Measurements from ENCODE around the gene TDRD12. TPM values are rescaled to one million over a fixed set of nuclear protein-coding genes. Genes with fewer than 3 reads are reported as not detected.

The TDRD12 gene
- total and polyA plus RNA-seq, 2 donors (not counting 3 experiments of a cell fraction or from before 2014, with no cell fraction given) = 0.03 to 0.09 TPM

DNA sequence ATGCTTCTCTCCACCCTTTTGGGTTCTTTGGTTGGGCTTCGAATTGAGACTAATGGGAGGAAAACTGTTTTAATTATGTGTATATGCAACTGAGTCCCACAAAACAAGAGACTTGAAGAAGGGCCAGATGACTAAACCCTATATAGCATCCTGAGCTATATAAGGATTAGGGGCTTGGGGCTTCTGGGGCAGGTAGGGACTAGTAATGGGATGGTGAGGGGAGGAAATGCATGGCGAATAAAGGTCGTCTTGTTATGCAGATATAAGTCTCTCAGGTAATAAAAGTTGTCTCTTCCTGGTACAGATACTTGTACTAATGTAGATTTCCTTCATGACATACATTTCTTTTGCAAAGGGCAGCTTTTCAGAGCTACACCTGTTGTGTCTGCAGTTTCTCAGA is 152.8 kb downstream of the TDRD12 start:
- FAIRE-seq (no peak), DNase-seq (ENCODE audit: low read depth, low spot score) (no peak)
- intact Hi-C loops (cut with micrococcal nuclease) = no loop called here
- no peaks in the 10 kb centered on the region for H3K9me1 ChIP-seq (replicated peaks; ENCODE audit: control insufficient read depth, extremely low read depth, insufficient read depth, low read length)
- no peaks in the 10 kb centered on the region for H3K9me3 ChIP-seq (replicated peaks; ENCODE audit: control insufficient read depth, insufficient read depth, low read length)
- dilution Hi-C loops (cut with MboI; ENCODE audit: extremely low pct_ligation_motif_present, low sequenced_read_pairs) = no loop called here
- H4K20me1 ChIP-seq (replicated peaks; ENCODE audit: control insufficient read depth, extremely low read depth, insufficient read depth, low read length) = no peaks in the 10 kb centered on the region
- H3K36me3 ChIP-seq (ENCODE audit: control insufficient read depth in 2 of 2, extremely low read depth in 1 of 2, insufficient read depth in 2 of 2, low read length in 2 of 2) = no peaks in the 10 kb centered on the region
- no peak overlapping the region for H3K9ac ChIP-seq (replicated peaks; ENCODE audit: extremely low read depth, insufficient read depth, low read length)
- no peak overlapping the region for H3K4me2 ChIP-seq (ENCODE audit: insufficient read depth, low read length)
- H3K27ac ChIP-seq (ENCODE audit: insufficient read depth, low read depth, low read length) = no peak overlapping the region
- no peaks in the 10 kb centered on the region for H3K27me3 ChIP-seq (ENCODE audit: control insufficient read depth in 2 of 2, insufficient read depth in 2 of 2, low read length in 2 of 2)
- no TSS peak for BruUV-seq (replicated peaks)
- ChIA-PET CTCF (no interaction called here), POLR2A (no interaction called here)
- no peaks in the 10 kb centered on the region for H3K79me2 ChIP-seq (ENCODE audit: control insufficient read depth, insufficient read depth, low read length)
- no peak overlapping the region for H2AFZ ChIP-seq (ENCODE audit: low read depth, low read length)
- no peaks in the 10 kb centered on the region for H3K4me1 ChIP-seq (ENCODE audit: control insufficient read depth, extremely low read depth, insufficient read depth, low read length)
- no peak overlapping the region for H3K4me3 ChIP-seq (replicated peaks in 1 of 3; ENCODE audit: insufficient read depth in 1 of 3, low read depth in 1 of 3, low read length in 3 of 3)
- TF ChIP-seq FOS (IDR thresholded peaks at IDR 0.05; ENCODE audit: borderline replicate concordance, insufficient read depth, low read length) (no peak), JUN (IDR thresholded peaks at IDR 0.05; ENCODE audit: borderline replicate concordance, insufficient read depth, insufficient read length, low read depth) (no peak), MYC (IDR thresholded peaks at IDR 0.05; ENCODE audit: low read depth, low read length) (no peak), GATA2 (IDR thresholded peaks at IDR 0.05; ENCODE audit: insufficient read depth, insufficient read length, low read depth, low read length) (no peak), POLR2A (IDR thresholded peaks at IDR 0.05; ENCODE audit: low read depth, low read length) (no peak)

DNA sequence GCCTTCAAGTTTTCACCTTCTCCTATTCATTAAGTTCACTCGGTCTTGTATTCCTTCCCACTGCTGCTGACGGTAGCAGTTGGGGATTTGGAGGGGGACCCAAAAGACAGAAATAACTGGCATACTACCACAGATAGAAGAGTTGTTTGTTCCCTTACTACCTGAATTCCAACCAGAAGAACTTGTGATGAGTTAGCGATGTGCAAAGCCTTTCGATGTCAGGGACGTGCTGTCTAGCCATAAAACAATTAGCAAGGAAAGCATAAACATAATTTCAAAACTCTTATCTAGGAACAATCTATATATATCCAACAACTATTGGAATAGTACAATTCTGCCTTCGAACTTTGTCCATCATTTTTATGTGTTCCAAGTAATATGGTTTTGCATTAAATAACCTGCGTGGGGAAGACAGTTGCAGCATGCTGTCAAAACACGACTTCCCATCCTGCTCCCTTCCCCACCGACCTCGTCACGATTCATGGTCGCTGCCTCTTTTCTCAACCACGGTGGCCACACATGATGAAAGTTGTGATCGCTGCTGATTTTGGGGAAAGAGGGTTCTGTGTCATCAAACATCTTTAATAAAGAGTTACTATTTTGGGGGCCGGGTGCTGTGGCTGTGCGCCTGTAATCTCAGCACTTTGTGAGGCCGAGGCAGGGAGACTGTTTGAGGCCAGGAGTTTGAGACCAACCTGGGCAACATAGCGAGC is 153.8 kb downstream of the TDRD12 start:
- no peaks in the 10 kb centered on the region for H3K4me1 ChIP-seq (ENCODE audit: control insufficient read depth, extremely low read depth, insufficient read depth, low read length)
- no TSS peak for BruUV-seq (replicated peaks)
- H3K27me3 ChIP-seq (ENCODE audit: control insufficient read depth in 2 of 2, insufficient read depth in 2 of 2, low read length in 2 of 2) = no peaks in the 10 kb centered on the region
- no peak overlapping the region for H3K27ac ChIP-seq (ENCODE audit: insufficient read depth, low read depth, low read length)
- dilution Hi-C loops (cut with MboI; ENCODE audit: extremely low pct_ligation_motif_present, low sequenced_read_pairs) = no loop called here
- DNase-seq (ENCODE audit: low read depth, low spot score) (no peak), FAIRE-seq (no peak)
- no peaks in the 10 kb centered on the region for H3K36me3 ChIP-seq (ENCODE audit: control insufficient read depth in 2 of 2, extremely low read depth in 1 of 2, insufficient read depth in 2 of 2, low read length in 2 of 2)
- H3K4me3 ChIP-seq (replicated peaks in 1 of 3; ENCODE audit: insufficient read depth in 1 of 3, low read depth in 1 of 3, low read length in 3 of 3) = no peak overlapping the region
- TF ChIP-seq EZH2 (IDR thresholded peaks at IDR 0.05; ENCODE audit: borderline replicate concordance, low read depth, low read length, severe bottlenecking) (no peak), MYC (IDR thresholded peaks at IDR 0.05; ENCODE audit: low read depth, low read length) (no peak), JUN (IDR thresholded peaks at IDR 0.05; ENCODE audit: borderline replicate concordance, insufficient read depth, insufficient read length, low read depth) (no peak), FOS (IDR thresholded peaks at IDR 0.05; ENCODE audit: borderline replicate concordance, insufficient read depth, low read length) (no peak), GATA2 (IDR thresholded peaks at IDR 0.05; ENCODE audit: insufficient read depth, insufficient read length, low read depth, low read length) (no peak), POLR2AphosphoS5 (IDR thresholded peaks at IDR 0.05; ENCODE audit: insufficient read depth, low read depth, low read length) (no peak), POLR2A (IDR thresholded peaks at IDR 0.05; ENCODE audit: low read depth, low read length) (no peak)
- TF ChIP-seq, protein P1, sequence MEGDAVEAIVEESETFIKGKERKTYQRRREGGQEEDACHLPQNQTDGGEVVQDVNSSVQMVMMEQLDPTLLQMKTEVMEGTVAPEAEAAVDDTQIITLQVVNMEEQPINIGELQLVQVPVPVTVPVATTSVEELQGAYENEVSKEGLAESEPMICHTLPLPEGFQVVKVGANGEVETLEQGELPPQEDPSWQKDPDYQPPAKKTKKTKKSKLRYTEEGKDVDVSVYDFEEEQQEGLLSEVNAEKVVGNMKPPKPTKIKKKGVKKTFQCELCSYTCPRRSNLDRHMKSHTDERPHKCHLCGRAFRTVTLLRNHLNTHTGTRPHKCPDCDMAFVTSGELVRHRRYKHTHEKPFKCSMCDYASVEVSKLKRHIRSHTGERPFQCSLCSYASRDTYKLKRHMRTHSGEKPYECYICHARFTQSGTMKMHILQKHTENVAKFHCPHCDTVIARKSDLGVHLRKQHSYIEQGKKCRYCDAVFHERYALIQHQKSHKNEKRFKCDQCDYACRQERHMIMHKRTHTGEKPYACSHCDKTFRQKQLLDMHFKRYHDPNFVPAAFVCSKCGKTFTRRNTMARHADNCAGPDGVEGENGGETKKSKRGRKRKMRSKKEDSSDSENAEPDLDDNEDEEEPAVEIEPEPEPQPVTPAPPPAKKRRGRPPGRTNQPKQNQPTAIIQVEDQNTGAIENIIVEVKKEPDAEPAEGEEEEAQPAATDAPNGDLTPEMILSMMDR (IDR thresholded peaks at IDR 0.05; ENCODE audit: extremely low read depth in 1 of 2, insufficient read depth in 1 of 2, low read depth in 1 of 2, low read length in 2 of 2) = no peak
- TF ChIP-seq, protein P2, sequence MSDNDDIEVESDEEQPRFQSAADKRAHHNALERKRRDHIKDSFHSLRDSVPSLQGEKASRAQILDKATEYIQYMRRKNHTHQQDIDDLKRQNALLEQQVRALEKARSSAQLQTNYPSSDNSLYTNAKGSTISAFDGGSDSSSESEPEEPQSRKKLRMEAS (IDR thresholded peaks at IDR 0.05; ENCODE audit: insufficient read depth, insufficient read length) = no peak
- intact Hi-C loops (cut with micrococcal nuclease) = no loop called here
- no peak overlapping the region for H3K9ac ChIP-seq (replicated peaks; ENCODE audit: extremely low read depth, insufficient read depth, low read length)
- no peaks in the 10 kb centered on the region for H3K9me1 ChIP-seq (replicated peaks; ENCODE audit: control insufficient read depth, extremely low read depth, insufficient read depth, low read length)
- no peaks in the 10 kb centered on the region for H4K20me1 ChIP-seq (replicated peaks; ENCODE audit: control insufficient read depth, extremely low read depth, insufficient read depth, low read length)
- no peaks in the 10 kb centered on the region for H3K9me3 ChIP-seq (replicated peaks; ENCODE audit: control insufficient read depth, insufficient read depth, low read length)
- POLR2A ChIA-PET = no interaction called here
- CTCF ChIA-PET = no interaction called here
- no peaks in the 10 kb centered on the region for H3K79me2 ChIP-seq (ENCODE audit: control insufficient read depth, insufficient read depth, low read length)
- H3K4me2 ChIP-seq (ENCODE audit: insufficient read depth, low read length) = no peak overlapping the region
- H2AFZ ChIP-seq (ENCODE audit: low read depth, low read length) = no peak overlapping the region
